Stomach (tissue), 19 donors: ENCODE results near the gene METRN. TPM values are rescaled to one million over a fixed set of nuclear protein-coding genes. Genes with fewer than 3 reads are reported as not detected.

Source experiments
- DNase-seq, 2 donors: peaks; one replicate each; pipeline versions ENCODE4 v3.0.0 to v3.0.0-alpha.2; 2013 to 2019
- H3K27ac ChIP-seq, 5 donors: fragments of 200-600 bp in 4 of 5; sonication (generic) in 4 of 5; one replicate each; pipeline ENCODE4 v1.5.1; 2013 to 2019; ENCODE audit warnings: mild to moderate bottlenecking in 1 of 5, moderate library complexity in 1 of 5
- H3K27me3 ChIP-seq, 3 donors: fragments of 200-600 bp; sonication (generic); one replicate each; pipeline ENCODE4 v1.5.1; 2017 to 2019; ENCODE audit warnings: mixed run types in 1 of 3
- H3K36me3 ChIP-seq, 4 donors: fragments of 200-600 bp; sonication (generic); 1 replicate in 3 of 4; 2 replicates in 1 of 4; pipeline ENCODE4 v1.5.1; 2016 to 2019
- H3K4me1 ChIP-seq, 4 donors: fragments of 200-600 bp; sonication (generic); one replicate each; pipeline ENCODE4 v1.5.1; 2016 to 2019
- H3K4me3 ChIP-seq, 4 donors: fragments of 200-600 bp; sonication (generic) in 3 of 4; one replicate each; pipeline ENCODE4 v1.5.1; 2016 to 2019; ENCODE audit warnings: mild to moderate bottlenecking in 1 of 4
- H3K9me3 ChIP-seq, 4 donors: fragments of 200-600 bp; sonication (generic); one replicate each; pipeline ENCODE4 v1.5.1; 2016 to 2019
- CTCF ChIP-seq, 7 experiments: fragments of 450-650 bp in 4 of 7; fragments of 200-600 bp in 3 of 7; sonication (generic) in 3 of 7; IDR thresholded peaks; one replicate each; pipeline ENCODE4 v1.5.1; 2016 to 2019; ENCODE audit warnings: antibody characterized with exemption in 7 of 7, control low read depth in 2 of 7, mild to moderate bottlenecking in 1 of 7
- EP300 ChIP-seq: sonication (generic); formaldehyde crosslinking; IDR thresholded peaks from one replicate; pipeline ENCODE4 v1.6.1; 2017; ENCODE audit warnings: antibody characterized with exemption
- POLR2A ChIP-seq, 4 donors: fragments of 450-650 bp; IDR thresholded peaks; one replicate each; pipeline ENCODE4 v1.6.1; 2016; ENCODE audit warnings: antibody characterized with exemption in 4 of 4, control low read depth in 2 of 4, mild to moderate bottlenecking in 1 of 4, moderate library complexity in 1 of 4
- POLR2AphosphoS5 ChIP-seq, 3 donors: sonication (generic); formaldehyde crosslinking; IDR thresholded peaks; one replicate each; pipeline ENCODE4 v1.6.1; 2016; ENCODE audit warnings: antibody characterized with exemption in 3 of 3
- WGBS, 5 donors: extraction: QIAGEN DNeasy Blood & Tissue Kit in 3 of 5; methylation state at CpG; one replicate each; pipeline versions ENCODE4 v1.1.5 to v1.1.7; 2013 to 2018; 5-methylcytosine and 5-hydroxymethylcytosine counted together
- intact Hi-C: fragments of 100-400 bp; cut with DNase I; formaldehyde crosslinking; loops from one replicate; pipeline ENCODE4 v1.15.1; 2023; ENCODE audit warnings: low total_unique reads
- long read RNA-seq, 10 donors: transcript quantifications; one replicate each; lab custom pipeline, GENCODE V29; 2026
- polyA plus RNA-seq, 3 donors: library from polyadenylated mRNA; stranded (reverse); fragments of 200-250 nt; gene quantifications; one replicate each; pipeline ENCODE4 v1.2.3, GENCODE V29; 2013
- total RNA-seq, 5 donors: library from RNA; depleted of rRNA; stranded (reverse); fragments of >200 nt; gene quantifications; one replicate each; pipeline versions ENCODE4 v1.1.0 to v1.2.3, GENCODE V29; 2014 to 2016
- donor health status: healthy with polysubstance abuse.
- donor health status: Bipolar disorder and iron deficiency.
- donor health status: healthy.

The METRN gene
- 10 to 100 TPM in 4 of 5 donors, 1 to 10 TPM in 1; 7.1 to 79.7 (median 20.4) TPM for total RNA-seq
- 10 to 100 TPM; 36.9 to 45.8 (median 39.4) TPM for polyA plus RNA-seq
- long read RNA-seq, donor 1, transcript METRN-201 (3 exons, 915 nt) = minor isoform, 6 of 18 reads
- long read RNA-seq, donor 1, transcript METRN-204 (4 exons, 3,325 nt) = major isoform, 11 of 18 reads
- long read RNA-seq, donor 1, partial matches to known transcripts = 0 of 18 reads
- long read RNA-seq, donor 1, other reads (novel, unspliced or antisense) = 0 of 18 reads
- long read RNA-seq, donor 2, transcript METRN-204 (4 exons, 3,325 nt) = major isoform, 14 of 18 reads
- long read RNA-seq, donor 2, partial matches to known transcripts = 0 of 18 reads
- long read RNA-seq, donor 2, other reads (novel, unspliced or antisense) = 0 of 18 reads
- long read RNA-seq, donor 3, partial matches to known transcripts = 0 of 7 reads
- long read RNA-seq, donor 3, other reads (novel, unspliced or antisense) = 0 of 7 reads
- long read RNA-seq, donor 4 = 0 reads
- long read RNA-seq, donor 5, transcript METRN-204 (4 exons, 3,325 nt) = major isoform, 11 of 18 reads
- long read RNA-seq, donor 5, partial matches to known transcripts = 5 of 18 reads
- long read RNA-seq, donor 5, other reads (novel, unspliced or antisense) = 0 of 18 reads
- long read RNA-seq, donor 6, transcript METRN-204 (4 exons, 3,325 nt) = major isoform, 41 of 64 reads
- long read RNA-seq, donor 6, transcript METRN-201 (3 exons, 915 nt) = minor isoform, 16 of 64 reads
- long read RNA-seq, donor 6, partial matches to known transcripts = 5 of 64 reads
- long read RNA-seq, donor 6, other reads (novel, unspliced or antisense) = 0 of 64 reads
- long read RNA-seq, donor 7, transcript METRN-201 (3 exons, 915 nt) = minor isoform, 8 of 27 reads
- long read RNA-seq, donor 7, transcript METRN-204 (4 exons, 3,325 nt) = major isoform, 18 of 27 reads
- long read RNA-seq, donor 7, partial matches to known transcripts = 0 of 27 reads
- long read RNA-seq, donor 7, other reads (novel, unspliced or antisense) = 0 of 27 reads
- long read RNA-seq, donor 8, transcript METRN-204 (4 exons, 3,325 nt) = major isoform, 20 of 23 reads
- long read RNA-seq, donor 8, partial matches to known transcripts = 0 of 23 reads
- long read RNA-seq, donor 8, other reads (novel, unspliced or antisense) = 0 of 23 reads
- long read RNA-seq, donor 9, transcript METRN-204 (4 exons, 3,325 nt) = major isoform, 7 of 17 reads
- long read RNA-seq, donor 9, partial matches to known transcripts = 10 of 17 reads
- long read RNA-seq, donor 9, other reads (novel, unspliced or antisense) = 0 of 17 reads
- long read RNA-seq, donor 10, partial matches to known transcripts = 0 of 5 reads
- long read RNA-seq, donor 10, other reads (novel, unspliced or antisense) = 0 of 5 reads

GRCh38 chr16:714558-715476 is at the start of gene METRN:
Gene METRN (plus strand): TSS chr16:715118. CDS start chr16:715290, 172 bp downstream.
- peak; percentile 94 to 97 for DNase-seq
- TF ChIP-seq POLR2AphosphoS5 (IDR thresholded peaks at IDR 0.05) (peak in 1 of 3 donors; percentile 31), EP300 (no peak)
- Histone ChIP-seq H3K4me1 (peaks cover 24 to 59% (median 51%) of the 10 kb centered on the region in 4 donors), H3K9me3 (no peaks in the 10 kb centered on the region), H3K27ac (peak within 1 kb of the TSS in 3 of 5 donors; percentile 17 to 69 (median 43)), H3K36me3 (peaks cover 0 to 6% (median 0%) of the 10 kb centered on the region in 4 donors), H3K4me3 (peak within 1 kb of the TSS; percentile 61 to 94 (median 68)), H3K27me3 (peaks cover 9 to 72% (median 23%) of the 10 kb centered on the region in 3 donors)
- WGBS, 5 donors = 5 to 14% (median 7%) methylated on average over 23 to 108 of the region's 108 CpGs
- intact Hi-C loops = loop anchor here (5.0 kb wide), 2 partner anchors 67 to 337 kb away; no protein-coding TSS in a partner anchor

DNA sequence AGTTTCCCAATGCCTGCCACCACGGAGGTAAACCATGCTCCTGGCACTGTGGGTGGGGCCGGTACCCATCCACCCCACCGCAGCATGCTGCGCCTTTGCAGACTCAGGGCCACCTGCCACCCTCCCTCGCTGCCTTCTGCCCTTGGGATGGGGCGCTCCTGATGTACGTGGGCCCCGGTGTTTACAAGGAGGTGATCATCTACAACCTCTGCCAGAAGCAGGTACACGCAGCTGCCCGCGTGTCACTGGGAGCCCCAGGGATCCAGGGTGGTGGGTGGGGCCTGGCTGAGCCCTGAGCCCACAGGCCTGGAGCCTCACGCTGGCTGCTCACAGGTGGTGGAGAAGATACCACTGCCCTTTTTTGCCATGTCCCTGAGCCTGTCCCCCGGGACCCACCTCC is 48.3 kb upstream of the METRN start:
- Histone ChIP-seq H3K27me3 (no peaks in the 10 kb centered on the region), H3K36me3 (peaks cover 20 to 25% (median 24%) of the 10 kb centered on the region in 4 donors), H3K9me3 (no peaks in the 10 kb centered on the region), H3K27ac (no peak overlapping the region), H3K4me1 (peaks cover 22 to 34% (median 28%) of the 10 kb centered on the region in 4 donors), H3K4me3 (no peak overlapping the region)
- no peak for DNase-seq
- no peak for TF ChIP-seq POLR2A (IDR thresholded peaks at IDR 0.05)
- 86 to 92% (median 88%) methylated on average over 8 to 13 of the region's 13 CpGs for WGBS, 5 donors
- intact Hi-C loops = no loop called here

- peak overlapping the region in 3 of 4 donors; percentile 91 to 98 (median 93) for H3K4me3 ChIP-seq
- H3K27ac ChIP-seq = peak overlapping the region; percentile 37 to 93 (median 87)
- H3K36me3 ChIP-seq = peaks cover 27 to 31% (median 31%) of the 10 kb centered on the region in 4 donors
- intact Hi-C loops = no loop called here
- H3K27me3 ChIP-seq = no peaks in the 10 kb centered on the region
- no peaks in the 10 kb centered on the region for H3K9me3 ChIP-seq
- H3K4me1 ChIP-seq = peaks cover 21 to 30% (median 25%) of the 10 kb centered on the region in 4 donors
- DNase-seq = no peak
- TF ChIP-seq POLR2A (IDR thresholded peaks at IDR 0.05) (no peak), CTCF (IDR thresholded peaks at IDR 0.05) (no peak), POLR2AphosphoS5 (IDR thresholded peaks at IDR 0.05) (no peak), EP300 (no peak)
- 84 to 87% (median 86%) methylated on average over 12 to 22 of the region's 22 CpGs for WGBS, 5 donors
Measured at GRCh38 chr16:667113-667779, 47.7 kb upstream of the METRN start.

DNA sequence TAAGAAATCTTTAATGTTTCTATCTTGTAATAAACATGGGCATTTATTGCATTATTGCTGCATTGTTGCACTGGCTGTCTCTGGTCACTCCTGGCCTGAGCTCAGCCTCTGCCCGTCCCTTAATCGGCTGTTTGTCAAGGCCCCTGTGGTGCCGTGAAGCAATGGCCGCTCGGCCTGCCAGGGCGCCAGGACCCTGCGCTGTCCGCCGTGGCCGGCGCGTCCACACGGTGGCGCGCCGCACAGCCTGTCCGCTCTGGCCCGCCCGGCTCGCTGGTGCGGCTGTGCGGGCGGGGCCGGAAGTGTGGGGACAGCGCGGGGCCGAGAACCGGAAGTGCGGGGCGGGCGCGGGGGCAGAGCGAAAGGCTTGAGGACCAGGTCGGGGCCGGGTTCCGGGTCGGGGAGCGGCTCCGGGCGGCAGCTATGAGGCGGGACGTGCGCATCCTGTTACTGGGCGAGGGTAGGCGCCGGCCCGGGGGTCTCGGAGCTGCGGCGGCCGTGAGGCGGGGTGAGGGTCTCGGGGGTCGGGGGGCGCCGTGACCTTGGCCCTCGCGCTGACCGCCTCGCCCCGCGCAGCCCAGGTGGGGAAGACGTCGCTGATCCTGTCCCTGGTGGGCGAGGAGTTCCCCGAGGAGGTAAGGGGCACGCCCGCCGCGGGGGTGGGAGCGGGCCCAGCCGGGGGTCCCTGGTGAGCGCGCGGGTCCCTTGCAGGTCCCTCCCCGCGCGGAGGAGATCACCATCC is 47.0 kb upstream of the METRN start, which contains the start of gene RHOT2:
TSS of gene RHOT2 (plus strand) at position 353 of the 739 bp plus-strand sequence. CDS start at position 421, 68 bp downstream.
- intact Hi-C loops = no loop called here
- H3K4me3 ChIP-seq = peak within 1 kb of the TSS; percentile 82 to 98 (median 92)
- peak within 1 kb of the TSS; percentile 86 to 93 (median 88) for H3K27ac ChIP-seq
- WGBS, 5 donors = 0 to 1% (median 0%) methylated on average over 24 to 78 of the region's 78 CpGs
- H3K27me3 ChIP-seq = no peaks in the 10 kb centered on the region
- no peaks in the 10 kb centered on the region for H3K9me3 ChIP-seq
- H3K4me1 ChIP-seq = peaks cover 21 to 30% (median 25%) of the 10 kb centered on the region in 4 donors
- DNase-seq = peak; percentile 95 to 98
- H3K36me3 ChIP-seq = peaks cover 34 to 38% (median 38%) of the 10 kb centered on the region in 4 donors
- TF ChIP-seq EP300 (no peak), POLR2AphosphoS5 (IDR thresholded peaks at IDR 0.05) (peak; percentile 45 to 91 (median 73)), POLR2A (IDR thresholded peaks at IDR 0.05) (peak in 1 of 4 donors; percentile 56), CTCF (IDR thresholded peaks at IDR 0.05) (peak in 5 of 7 experiments; percentile 51 to 93 (median 86))
